ENCODE data around the gene CDK5RAP2.

Gene CDK5RAP2

GRCh38 chr9:120439926-120440325 is 140.0 kb downstream of the CDK5RAP2 start:
- no peak for DNase-seq

- peak in 4 of 56 donors; percentile 2 to 8 (median 5) for DNase-seq
Observed at GRCh38 chr9:120438836-120439546, 141.0 kb downstream of the CDK5RAP2 start.

GRCh38 chr9:120438111-120438510 is 141.9 kb downstream of the CDK5RAP2 start:
- no peak for DNase-seq

- no peak for DNase-seq
Observed at GRCh38 chr9:120436983-120437475, 142.9 kb downstream of the CDK5RAP2 start.

- no peak for DNase-seq
Observed at GRCh38 chr9:120436446-120436845, 143.5 kb downstream of the CDK5RAP2 start.

- no peak for DNase-seq
Observed at GRCh38 chr9:120435091-120435490, 144.9 kb downstream of the CDK5RAP2 start.

- no peak for DNase-seq
Observed at GRCh38 chr9:120434532-120434931, 145.4 kb downstream of the CDK5RAP2 start.

- no peak for DNase-seq
Observed at GRCh38 chr9:120433701-120434100, 146.3 kb downstream of the CDK5RAP2 start.

GRCh38 chr9:120432600-120432999 is 147.4 kb downstream of the CDK5RAP2 start:
- DNase-seq = no peak

- DNase-seq = no peak
Observed at GRCh38 chr9:120431268-120431667, 148.7 kb downstream of the CDK5RAP2 start.

- DNase-seq = no peak
Observed at GRCh38 chr9:120424248-120424647, 155.7 kb downstream of the CDK5RAP2 start.

GRCh38 chr9:120423812-120424211 is 156.2 kb downstream of the CDK5RAP2 start:
- no peak for DNase-seq

- no peak for DNase-seq
Observed at GRCh38 chr9:120421977-120422376, 158.0 kb downstream of the CDK5RAP2 start.

- DNase-seq = no peak
Observed at GRCh38 chr9:120418315-120418714, 161.7 kb downstream of the CDK5RAP2 start.

GRCh38 chr9:120416781-120417427 is 163.1 kb downstream of the CDK5RAP2 start:
- DNase-seq = no peak

- no peak for DNase-seq
Observed at GRCh38 chr9:120413121-120414048, 166.6 kb downstream of the CDK5RAP2 start.

- no peak for DNase-seq
Observed at GRCh38 chr9:120412425-120412951, 167.5 kb downstream of the CDK5RAP2 start.

GRCh38 chr9:120411862-120412424 is 168.0 kb downstream of the CDK5RAP2 start:
- DNase-seq = no peak

- DNase-seq = no peak
Observed at GRCh38 chr9:120410925-120411501, 169.0 kb downstream of the CDK5RAP2 start.

- no peak for DNase-seq
Observed at GRCh38 chr9:120408680-120409258, 171.2 kb downstream of the CDK5RAP2 start.
